ENCODE data around the gene CTTNBP2. TPM values are rescaled to one million over a fixed set of nuclear protein-coding genes. Genes with fewer than 3 reads are reported as not detected.

Gene CTTNBP2
- total and polyA plus RNA-seq, 10 donors, result 0.68 to 15.1 (median 8.5) TPM

GRCh38 chr7:117829450-117830117 lies 43.7 kb downstream of the CTTNBP2 start:
- Histone ChIP-seq H3K4me1 (peaks cover 0 to 13% (median 2%) of the 10 kb centered on the region in 6 donors), H3K27ac (peak overlapping the region in 1 of 8 donors; percentile 43), H3K27me3 (replicated peaks in 1 of 7) (no peaks in the 10 kb centered on the region), H3K4me3 (no peak overlapping the region), H3K36me3 (no peaks in the 10 kb centered on the region), H3K9me3 (no peaks in the 10 kb centered on the region)
- intact Hi-C loops (cut with DNase I; ENCODE audit: low total_unique reads), result no loop called here
- TF ChIP-seq CTCF (IDR thresholded peaks at IDR 0.05 in 8 of 11, conservative IDR thresholded peaks at IDR 0.05 in 3 of 11), result no peak
- no peak for TF ChIP-seq POLR2A (IDR thresholded peaks at IDR 0.05)
- no peak for TF ChIP-seq POLR2AphosphoS5 (IDR thresholded peaks at IDR 0.05)
- 47 to 91% (median 56%) methylated on average over 1 of the region's 1 CpG for WGBS, 5 donors
- DNase-seq, result no peak

GRCh38 chr7:117828825-117829224 lies 44.4 kb downstream of the CTTNBP2 start:
- no peak overlapping the region for H3K27ac ChIP-seq
- H3K36me3 ChIP-seq, result no peaks in the 10 kb centered on the region
- no peak overlapping the region for H3K4me3 ChIP-seq
- H3K9me3 ChIP-seq, result no peaks in the 10 kb centered on the region
- 80 to 93% (median 87%) methylated on average over 2 of the region's 2 CpGs for WGBS, 5 donors
- DNase-seq, result no peak
- TF ChIP-seq POLR2A (IDR thresholded peaks at IDR 0.05) (no peak), CTCF (IDR thresholded peaks at IDR 0.05 in 8 of 11, conservative IDR thresholded peaks at IDR 0.05 in 3 of 11) (no peak), POLR2AphosphoS5 (IDR thresholded peaks at IDR 0.05) (no peak)
- no peaks in the 10 kb centered on the region for H3K27me3 ChIP-seq (replicated peaks in 1 of 7)
- H3K4me1 ChIP-seq, result peaks cover 0 to 13% (median 2%) of the 10 kb centered on the region in 6 donors
- intact Hi-C loops (cut with DNase I; ENCODE audit: low total_unique reads), result no loop called here

- Histone ChIP-seq H3K4me3 (no peak overlapping the region), H3K36me3 (no peaks in the 10 kb centered on the region), H3K9me3 (no peaks in the 10 kb centered on the region), H3K27ac (no peak overlapping the region), H3K4me1 (peaks cover 0 to 13% (median 2%) of the 10 kb centered on the region in 6 donors), H3K27me3 (replicated peaks in 1 of 7) (no peaks in the 10 kb centered on the region)
- no peak for DNase-seq
- TF ChIP-seq POLR2AphosphoS5 (IDR thresholded peaks at IDR 0.05), result no peak
- TF ChIP-seq CTCF (IDR thresholded peaks at IDR 0.05 in 8 of 11, conservative IDR thresholded peaks at IDR 0.05 in 3 of 11), result no peak
- TF ChIP-seq POLR2A (IDR thresholded peaks at IDR 0.05), result no peak
- 33 to 82% (median 69%) methylated on average over 2 of the region's 2 CpGs for WGBS, 5 donors
- intact Hi-C loops (cut with DNase I; ENCODE audit: low total_unique reads), result no loop called here
Measured at GRCh38 chr7:117827862-117828261, 45.4 kb downstream of the CTTNBP2 start.

GRCh38 chr7:117825132-117825531 lies 48.1 kb downstream of the CTTNBP2 start:
- intact Hi-C loops (cut with DNase I; ENCODE audit: low total_unique reads), result no loop called here
- TF ChIP-seq POLR2AphosphoS5 (IDR thresholded peaks at IDR 0.05) (no peak), CTCF (IDR thresholded peaks at IDR 0.05 in 8 of 11, conservative IDR thresholded peaks at IDR 0.05 in 3 of 11) (no peak), POLR2A (IDR thresholded peaks at IDR 0.05) (no peak)
- H3K27ac ChIP-seq, result no peak overlapping the region
- H3K27me3 ChIP-seq (replicated peaks in 1 of 7), result no peaks in the 10 kb centered on the region
- peaks cover 0 to 5% (median 0%) of the 10 kb centered on the region in 6 donors for H3K4me1 ChIP-seq
- H3K4me3 ChIP-seq, result no peak overlapping the region
- no peaks in the 10 kb centered on the region for H3K36me3 ChIP-seq
- no peak for DNase-seq
- WGBS, 5 donors, result 79 to 94% (median 84%) methylated on average over 2 of the region's 2 CpGs
- H3K9me3 ChIP-seq, result no peaks in the 10 kb centered on the region

Data from spleen (tissue), 11 donors.